Stimulated activated CD4-positive, alpha-beta T cell treated with anti-CD3 and anti-CD28 coated beads, Interleukin-2, amount 100 ng/mL, for 4 hours (primary cell): ENCODE measurements around the gene ZNF526.
A peak's percentile ranks its signal among the peaks of the same experiment; 100 is the strongest.
"Not testable (repeated sequence)": the region's sequence is repeated elsewhere in the genome, so short reads cannot be mapped to it uniquely, and the experiment has no call there.

Source experiments
- DNase-seq: peaks from one replicate; pipeline ENCODE4 v3.0.0-alpha.2; 2020; ENCODE audit warnings: low read depth

Gene ZNF526

GRCh38 chr19:42266105-42266504, 46.0 kb downstream of the ZNF526 start:
- DNase-seq, result not testable (repeated sequence)

GRCh38 chr19:42266928-42267603, 47.0 kb downstream of the ZNF526 start:
- DNase-seq, result not testable (repeated sequence)

GRCh38 chr19:42267644-42268141, 47.6 kb downstream of the ZNF526 start:
- DNase-seq, result no peak

- DNase-seq, result peak; percentile 99
Observed at GRCh38 chr19:42268142-42268703, 48.1 kb downstream of the ZNF526 start.

- DNase-seq, result peak; percentile 99
Observed at GRCh38 chr19:42268704-42269477, 48.8 kb downstream of the ZNF526 start, which contains the start of gene CIC. Gene CIC, plus strand, starts transcription at chr19:42269252. Its CDS starts 2,532 bp downstream, at chr19:42271784.

GRCh38 chr19:42269478-42270345, 49.6 kb downstream of the ZNF526 start:
- no peak for DNase-seq

GRCh38 chr19:42270346-42271044, 50.4 kb downstream of the ZNF526 start:
- DNase-seq, result peak; percentile 35

GRCh38 chr19:42271045-42271419, 50.9 kb downstream of the ZNF526 start:
- DNase-seq, result no peak

- no peak for DNase-seq
Observed at GRCh38 chr19:42271861-42272534, 51.9 kb downstream of the ZNF526 start.

- DNase-seq, result no peak
Observed at GRCh38 chr19:42272535-42272897, 52.4 kb downstream of the ZNF526 start.

- DNase-seq, result no peak
Observed at GRCh38 chr19:42272989-42273406, 52.9 kb downstream of the ZNF526 start.

- DNase-seq, result no peak
Observed at GRCh38 chr19:42273407-42274064, 53.4 kb downstream of the ZNF526 start.

- no peak for DNase-seq
Observed at GRCh38 chr19:42274065-42274682, 54.1 kb downstream of the ZNF526 start.

GRCh38 chr19:42275103-42275502, 55.0 kb downstream of the ZNF526 start:
- no peak for DNase-seq

GRCh38 chr19:42275517-42275916, 55.4 kb downstream of the ZNF526 start:
- DNase-seq, result no peak

GRCh38 chr19:42276284-42276683, 56.2 kb downstream of the ZNF526 start:
- DNase-seq, result no peak

GRCh38 chr19:42276821-42277220, 56.7 kb downstream of the ZNF526 start:
- DNase-seq, result no peak
